Right lobe of liver (tissue), 6 donors: ENCODE results near the gene CA14. TPM values are rescaled to one million over a fixed set of nuclear protein-coding genes. Genes with fewer than 3 reads are reported as not detected.

ENCODE experiments used
- ATAC-seq, 4 donors: fragments of 200-7000 bp; cut with Tn5 transposase; one replicate each; pipeline ENCODE4 v1.9.1; 2020; ENCODE audit warnings: mild to moderate bottlenecking in 4 of 4, moderate library complexity in 4 of 4
- DNase-seq, 3 donors: peaks; one replicate each; pipeline ENCODE4 v3.0.0-alpha.2; 2020
- H3K27ac ChIP-seq, 3 donors: fragments of 200-600 bp; one replicate each; pipeline ENCODE4 v1.8.0; 2022
- H3K27me3 ChIP-seq, 2 donors: fragments of 200-600 bp; one replicate each; pipeline ENCODE4 v1.8.0; 2022
- H3K36me3 ChIP-seq, 4 donors: fragments of 200-600 bp; sonication (generic) in 1 of 4; one replicate each; pipeline versions ENCODE4 v1.5.1 to v1.8.0; 2017 to 2022; ENCODE audit warnings: control low read depth in 1 of 4
- H3K4me1 ChIP-seq, 4 donors: fragments of 200-600 bp; sonication (generic) in 1 of 4; one replicate each; pipeline versions ENCODE4 v1.5.1 to v1.8.0; 2017 to 2022; ENCODE audit warnings: control low read depth in 1 of 4
- H3K4me3 ChIP-seq, 3 donors: fragments of 200-600 bp; one replicate each; pipeline ENCODE4 v1.8.0; 2022
- H3K9me3 ChIP-seq, 4 donors: fragments of 200-600 bp; sonication (generic) in 1 of 4; one replicate each; pipeline versions ENCODE4 v1.5.1 to v1.8.0; 2017 to 2022; ENCODE audit warnings: control low read depth in 1 of 4
- CTCF ChIP-seq, 4 donors: fragments of 200-600 bp in 3 of 4; fragments of 450-650 bp in 1 of 4; IDR thresholded peaks; one replicate each; pipeline versions ENCODE4 v1.5.1 to v1.8.0; 2016 to 2022; ENCODE audit warnings: antibody characterized with exemption in 4 of 4, mild to moderate bottlenecking in 2 of 4
- POLR2A ChIP-seq: fragments of 450-650 bp; IDR thresholded peaks from one replicate; pipeline ENCODE4 v1.6.1; 2017; ENCODE audit warnings: antibody characterized with exemption, mild to moderate bottlenecking
- WGBS: methylation state at CpG from one replicate; pipeline ENCODE4 v1.1.6; 2018; ENCODE audit warnings: low coverage, low lambda C conversion rate; ENCODE audit not compliant: insufficient coverage; ENCODE audit errors: missing lambda C conversion rate; 5-methylcytosine and 5-hydroxymethylcytosine counted together
- intact Hi-C, 2 donors: fragments of 100-400 bp; cut with DNase I; formaldehyde crosslinking; loops; one replicate each; pipeline versions ENCODE4 v1.11.2 to v1.14.1; 2022
- total RNA-seq, 6 experiments: library from RNA; depleted of rRNA in 2 of 6; stranded (reverse); fragments of >200 nt in 2 of 6; fragmentation: NEBNext Ultra II Directional in 3 of 6; extraction: Animal tissue kit (Norgen Biotek cat#: 25700) in 3 of 6; gene quantifications; one replicate each; pipeline versions ENCODE4 v1.1.0 to v1.2.4, GENCODE V29; 2016 to 2023
- donor health status: DM: no; HTN: yes; CAD: no.
- donor health status: DM: no; HTN: no; CAD: no.
- donor health status: DM: no; HTN: no; CAD: no.
- donor health status: DM: no; HTN: yes; CAD: no.
- donor health status: DM: no; HTN: yes; CAD: no.

CA14 gene
- total RNA-seq, 6 experiments from 2014 or later: 0.20 to 4.8 (median 0.56) TPM; not detected in 1

- Histone ChIP-seq H3K27me3 (no peaks in the 10 kb centered on the region), H3K27ac (no peak overlapping the region), H3K9me3 (no peaks in the 10 kb centered on the region), H3K4me3 (no peak overlapping the region), H3K36me3 (peaks cover 0 to 7% (median 0%) of the 10 kb centered on the region in 4 donors), H3K4me1 (no peaks in the 10 kb centered on the region)
- intact Hi-C loops: no loop called here
- no peak for TF ChIP-seq CTCF (IDR thresholded peaks at IDR 0.05)
- no peak for TF ChIP-seq POLR2A
- ATAC-seq: no peak
- DNase-seq: no peak
- 67% methylated on average over 1 of the region's 1 CpG for WGBS
Observed at GRCh38 chr1:150288382-150288781, 30.8 kb downstream of the CA14 start.

- intact Hi-C loops: no loop called here
Observed at GRCh38 chr1:150288822-150289221, 31.2 kb downstream of the CA14 start.

GRCh38 chr1:150293433-150294253 lies 36.1 kb downstream of the CA14 start, which contains the start of gene MRPS21:
TSS of gene MRPS21 (plus strand) at chr1:150293861. CDS start at chr1:150294367, 506 bp downstream.
- TF ChIP-seq POLR2A: peak; percentile 68
- TF ChIP-seq CTCF (IDR thresholded peaks at IDR 0.05): no peak

More at GRCh38 chr1:150288822-150289221, 31.2 kb downstream of the CA14 start:
- WGBS: 92% methylated on average over 3 of the region's 4 CpGs
- H3K4me3 ChIP-seq: no peak overlapping the region
- no peak for TF ChIP-seq POLR2A
- no peak for TF ChIP-seq CTCF (IDR thresholded peaks at IDR 0.05)
- H3K4me1 ChIP-seq: no peaks in the 10 kb centered on the region
- H3K9me3 ChIP-seq: no peaks in the 10 kb centered on the region
- peaks cover 0 to 7% (median 0%) of the 10 kb centered on the region in 4 donors for H3K36me3 ChIP-seq
- no peak for ATAC-seq
- DNase-seq: no peak
- no peaks in the 10 kb centered on the region for H3K27me3 ChIP-seq
- H3K27ac ChIP-seq: no peak overlapping the region

GRCh38 chr1:150295476-150295875 lies 37.9 kb downstream of the CA14 start:
- peaks cover 0 to 4% (median 0%) of the 10 kb centered on the region in 4 donors for H3K4me1 ChIP-seq
- ATAC-seq (no peak), DNase-seq (no peak)
- TF ChIP-seq CTCF (IDR thresholded peaks at IDR 0.05): no peak
- TF ChIP-seq POLR2A: no peak
- H3K27me3 ChIP-seq: no peaks in the 10 kb centered on the region
- no peak overlapping the region for H3K27ac ChIP-seq
- WGBS: 96% methylated on average over 2 of the region's 2 CpGs
- H3K36me3 ChIP-seq: peaks cover 0 to 6% (median 2%) of the 10 kb centered on the region in 4 donors
- intact Hi-C loops: no loop called here
- no peak overlapping the region for H3K4me3 ChIP-seq
- no peaks in the 10 kb centered on the region for H3K9me3 ChIP-seq

More at GRCh38 chr1:150293433-150294253, 36.1 kb downstream of the CA14 start, which contains the start of gene MRPS21:
- Histone ChIP-seq H3K4me1 (peaks cover 0 to 4% (median 0%) of the 10 kb centered on the region in 4 donors), H3K36me3 (peaks cover 0 to 5% (median under 1%) of the 10 kb centered on the region in 4 donors), H3K4me3 (peak within 1 kb of the TSS; percentile 51 to 94 (median 74)), H3K27ac (peak within 1 kb of the TSS; percentile 44 to 52 (median 50)), H3K9me3 (no peaks in the 10 kb centered on the region), H3K27me3 (no peaks in the 10 kb centered on the region)
- peak; percentile 85 to 92 (median 91) for DNase-seq
- WGBS: 4% methylated on average over 33 of the region's 43 CpGs
- peak; percentile 97 to 99 (median 99) for ATAC-seq
- intact Hi-C loops: no loop called here
